K562 (cell line): ENCODE measurements around the gene ERVW-1. TPM values are rescaled to one million over a fixed set of nuclear protein-coding genes. Genes with fewer than 3 reads are reported as not detected.
"Not testable (repeated sequence)": the region's sequence is repeated elsewhere in the genome, so short reads cannot be mapped to it uniquely, and the experiment has no call there.

Experiments used
- ATAC-seq: fragments of 200-7000 bp; cut with Tn5 transposase; 3 replicates; pipeline ENCODE4 v1.9.1; 2020; ENCODE audit warnings: moderate library complexity
- BruUV-seq: library from RNA; stranded (reverse); fragments of 400-500 nt; replicated peaks from 2 replicates; lab custom pipeline; 2021; lab: Mats Ljungman, UMichigan
- CTCF ChIA-PET: fragments of 300-600 bp; formaldehyde crosslinking; extraction: SDS; loops from one replicate; lab custom pipeline; 2021; ENCODE audit warnings: low intra/inter-chr PET ratio; lab: Yijun Ruan, JAX
- POLR2A ChIA-PET: fragments of 300-600, 350-650 bp; sonication (Branson Sonifier 250); formaldehyde crosslinking; extraction: SDS; loops from one replicate; lab custom pipeline; 2021; ENCODE audit warnings: antibody characterized with exemption, inconsistent platforms; lab: Yijun Ruan, JAX
- DNase-seq, 4 experiments: peaks; one replicate each; pipeline versions ENCODE4 v3.0.0 to v3.0.0-alpha.2; 2011 to 2018; ENCODE audit warnings: low spot score in 3 of 4, mixed read lengths in 3 of 4; ENCODE audit errors: extremely low read depth in 1 of 4
- FAIRE-seq: peaks from 2 replicates; lab custom pipeline; 2011; peaks lifted over from hg19 to GRCh38; lab: Jason Lieb, UNC
- H2AFZ ChIP-seq: 2 replicates; pipeline ENCODE4 v1.6.0; 2011; ENCODE audit warnings: low read depth, low read length, control low read depth, inconsistent platforms
- H3K27ac ChIP-seq: fragments of 200-600 bp; 3 replicates; pipeline ENCODE4 v1.8.0; 2011; ENCODE audit warnings: low read depth, mild to moderate bottlenecking, control low read depth, inconsistent platforms, low read length, moderate library complexity, mixed read lengths; ENCODE audit errors: extremely low read depth
- H3K27me3 ChIP-seq, 2 experiments: fragments of 300-600 bp in 1 of 2; 2 replicates in 1 of 2; 3 replicates in 1 of 2; pipeline versions ENCODE4 v1.6.0 to v1.8.0; 2011; ENCODE audit warnings: inconsistent platforms in 2 of 2, low read length in 2 of 2, mild to moderate bottlenecking in 1 of 2, mixed read lengths in 1 of 2, moderate library complexity in 1 of 2; ENCODE audit not compliant: control insufficient read depth in 2 of 2, insufficient read depth in 2 of 2
- H3K36me3 ChIP-seq: fragments of 300-600 bp; 3 replicates; pipeline ENCODE4 v1.8.0; 2011; ENCODE audit warnings: mild to moderate bottlenecking, low read length, inconsistent platforms; ENCODE audit not compliant: control insufficient read depth, insufficient read depth
- H3K4me1 ChIP-seq, 2 experiments: fragments of 200-600 bp in 1 of 2; replicated peaks in 1 of 2; 2 replicates in 1 of 2; 3 replicates in 1 of 2; pipeline versions ENCODE4 v1.5.1 to v1.8.0; 2011; ENCODE audit warnings: inconsistent platforms in 2 of 2, low read length in 2 of 2, mild to moderate bottlenecking in 1 of 2, mixed read lengths in 1 of 2, moderate library complexity in 1 of 2; ENCODE audit not compliant: control insufficient read depth in 2 of 2, insufficient read depth in 2 of 2
- H3K4me2 ChIP-seq: 2 replicates; pipeline ENCODE4 v1.6.1; 2011; ENCODE audit warnings: low read length, control low read depth, inconsistent platforms, mixed read lengths; ENCODE audit not compliant: insufficient read depth
- H3K4me3 ChIP-seq: fragments of 200-600 bp; sonication (generic), shearing (Covaris generic); 2 replicates; pipeline ENCODE4 v1.5.1; 2016; ENCODE audit warnings: control low read depth, inconsistent platforms
- H3K79me2 ChIP-seq: fragments of 200-600 bp; 3 replicates; pipeline ENCODE4 v1.8.0; 2011; ENCODE audit warnings: low read length, inconsistent platforms; ENCODE audit not compliant: control insufficient read depth, insufficient read depth
- H3K9ac ChIP-seq, 2 experiments: 2 replicates each; pipeline versions ENCODE4 v1.6.0 to v1.6.1; 2011; ENCODE audit warnings: low read depth in 2 of 2, low read length in 2 of 2, control low read depth in 1 of 2, inconsistent platforms in 1 of 2, mild to moderate bottlenecking in 1 of 2, mixed read lengths in 1 of 2; ENCODE audit not compliant: insufficient read depth in 1 of 2
- H3K9me1 ChIP-seq: one replicate; pipeline ENCODE4 v1.6.0; 2011; ENCODE audit warnings: inconsistent platforms, mild to moderate bottlenecking, low read length, moderate library complexity; ENCODE audit not compliant: control insufficient read depth, insufficient read depth
- H3K9me3 ChIP-seq: replicated peaks from 2 replicates; pipeline ENCODE4 v1.5.1; 2011; ENCODE audit warnings: low read depth, low read length, inconsistent platforms; ENCODE audit not compliant: control insufficient read depth, insufficient read depth
- H4K20me1 ChIP-seq: replicated peaks from 2 replicates; pipeline ENCODE4 v1.6.1; 2011; ENCODE audit warnings: low read length, inconsistent platforms, mixed read lengths; ENCODE audit not compliant: control insufficient read depth, insufficient read depth
- WGBS: fragments of 100-300 bp; shearing (Covaris generic); methylation state at CpG from one replicate; pipeline ENCODE4 v1.1.6; 2016; ENCODE audit warnings: low coverage, mixed read lengths; ENCODE audit not compliant: insufficient coverage; ENCODE audit errors: missing lambda C conversion rate; 5-methylcytosine and 5-hydroxymethylcytosine counted together
- in situ Hi-C: fragments of 300-500 bp; cut with MboI; formaldehyde crosslinking; loops from 4 replicates; pipeline ENCODE4 v1.15.0; 2018; ENCODE audit warnings: inconsistent platforms, mixed read lengths
- intact Hi-C: fragments of 100-400 bp; cut with micrococcal nuclease; formaldehyde crosslinking; loops from 2 replicates; pipeline ENCODE4 v1.14.2; 2022
- polyA plus RNA-seq, 8 experiments: library from polyadenylated mRNA; depleted of rRNA in 4 of 8; stranded (reverse) in 5 of 8; unstranded in 3 of 8; fragments of >200 nt; fragmentation: Nextera tagmentation in 2 of 8; fragmentation: Illumina TruSeq in 1 of 8; extraction: Ambion mirVana in 2 of 8; extraction: Trizol in 1 of 8; gene quantifications; 2 replicates each; pipeline versions ENCODE4 v1.2.1 to v1.2.3, GENCODE V29; 2011 to 2014; ENCODE audit warnings: inconsistent platforms in 1 of 8, missing spikeins in 1 of 8
- total RNA-seq, 7 experiments: library from RNA; depleted of rRNA in 6 of 7; stranded (reverse); fragments of >200 nt in 6 of 7; fragmentation: Illumina TruSeq in 2 of 7; extraction: Trizol in 2 of 7; gene quantifications; 2 replicates each; pipeline versions ENCODE4 v1.2.1 to v1.2.3, GENCODE V29; 2011 to 2021; ENCODE audit warnings: low replicate concordance in 1 of 7

Gene ERVW-1
- total and polyA plus RNA-seq, 9 of the 15 experiments (the other 6 are each of a cell fraction or from before 2014, with no cell fraction given): not detected

GRCh38 chr7:92475261-92475770, 2.4 kb downstream of the ERVW-1 start:
- DNase-seq, ATAC-seq, CTCF ChIA-PET, H3K9ac ChIP-seq, intact Hi-C loops, H4K20me1 ChIP-seq, H3K9me1 ChIP-seq, H2AFZ ChIP-seq, BruUV-seq, in situ Hi-C loops, H3K4me2 ChIP-seq, H3K9me3 ChIP-seq, H3K4me1 ChIP-seq, H3K27me3 ChIP-seq, H3K4me3 ChIP-seq, H3K27ac ChIP-seq, FAIRE-seq, H3K36me3 ChIP-seq, H3K79me2 ChIP-seq: not testable (repeated sequence)
- POLR2A ChIA-PET: interaction anchor here (0.7 to 0.8 kb wide), 2 partner anchors 16 to 18 kb away, joined by 3 read pairs; no protein-coding TSS in a partner anchor
- 31% methylated on average over 12 of the region's 12 CpGs for WGBS

- ATAC-seq, H3K9ac ChIP-seq, H3K9me1 ChIP-seq, CTCF ChIA-PET, H3K27me3 ChIP-seq, H3K27ac ChIP-seq, POLR2A ChIA-PET, FAIRE-seq, H4K20me1 ChIP-seq, DNase-seq, intact Hi-C loops, in situ Hi-C loops, H2AFZ ChIP-seq, H3K79me2 ChIP-seq, H3K4me2 ChIP-seq, H3K4me3 ChIP-seq, BruUV-seq, H3K36me3 ChIP-seq, H3K4me1 ChIP-seq, H3K9me3 ChIP-seq: not testable (repeated sequence)
- WGBS: 31% methylated on average over 10 of the region's 10 CpGs
These were observed 3.8 kb downstream of the ERVW-1 start for GRCh38 chr7:92473989-92474388.
